ENCODE results near the gene STKLD1.

- TF ChIP-seq FOXM1 (IDR thresholded peaks at IDR 0.05; ENCODE audit: borderline replicate concordance) (no peak), FOXA1 (IDR thresholded peaks at IDR 0.05) (no peak)
These were observed 34.6 kb upstream of the STKLD1 start for GRCh38 chr9:133341369-133342068.
